ENCODE results near the gene SIRPA.

DNA sequence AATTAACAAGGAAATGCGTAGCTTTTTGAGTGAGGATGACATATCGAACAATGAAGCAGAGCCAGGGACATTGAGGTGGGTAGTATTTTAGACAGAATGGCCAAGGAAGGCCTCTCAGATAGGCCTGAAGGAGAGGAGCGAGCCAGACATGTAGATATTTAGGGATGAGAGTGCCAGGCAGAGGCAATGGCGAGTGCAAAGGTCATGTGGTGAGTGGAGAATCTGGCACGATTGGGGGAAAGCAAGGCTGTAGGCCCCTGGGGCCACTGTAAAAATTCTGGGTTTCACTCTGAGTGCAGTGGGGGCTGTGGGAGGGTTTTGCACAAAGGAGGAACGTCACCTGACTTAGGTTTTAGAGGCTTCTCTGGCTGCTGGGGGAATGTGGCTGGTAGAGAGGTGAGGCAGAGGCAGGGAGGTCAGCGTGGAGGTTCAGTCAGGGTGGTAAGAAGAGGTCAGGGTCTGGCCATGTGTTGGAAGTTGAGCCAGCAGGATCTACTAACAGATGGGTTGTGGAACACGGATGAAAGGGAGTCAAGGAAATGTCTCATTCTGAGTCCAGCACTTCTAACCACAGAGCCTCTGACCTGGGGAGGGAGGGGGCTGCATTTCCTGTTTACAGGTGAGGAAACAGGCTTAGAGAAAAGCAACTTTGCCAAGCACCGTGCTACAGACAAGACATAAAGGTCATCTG lies 11.3 kb downstream of the SIRPA start:
- TF ChIP-seq YY1 (IDR thresholded peaks at IDR 0.05; ENCODE audit: insufficient read depth, insufficient read length) (no peak), ZNF274 (IDR thresholded peaks at IDR 0.05; ENCODE audit: low read depth, low read length) (no peak), SUZ12 (IDR thresholded peaks at IDR 0.05; ENCODE audit: extremely low read depth, insufficient read depth, insufficient read length) (no peak)

Data from NT2/D1 (cell line).